Spleen (tissue), 13 donors: ENCODE measurements around the gene CADM2. TPM values are rescaled to one million over a fixed set of nuclear protein-coding genes. Genes with fewer than 3 reads are reported as not detected.
"Not testable (repeated sequence)": the region's sequence is repeated elsewhere in the genome, so short reads cannot be mapped to it uniquely, and the experiment has no call there.

ENCODE experiments used
- DNase-seq: peaks from one replicate; pipeline ENCODE4 v3.0.0-alpha.2; 2020
- H3K27ac ChIP-seq, 8 donors: fragments of 200-600 bp; sonication (generic) in 7 of 8; 1 replicate in 4 of 8; 2 replicates in 4 of 8; pipeline versions ENCODE4 v1.5.0 to v1.8.0; 2016 to 2021; ENCODE audit warnings: inconsistent platforms in 4 of 8, mild to moderate bottlenecking in 4 of 8, moderate library complexity in 1 of 8
- H3K27me3 ChIP-seq, 7 donors: fragments of 200-600 bp; sonication (generic) in 6 of 7; replicated peaks in 1 of 7; 1 replicate in 4 of 7; 2 replicates in 3 of 7; pipeline versions ENCODE4 v1.5.0 to v1.8.0; 2016 to 2021; ENCODE audit warnings: inconsistent platforms in 3 of 7, mild to moderate bottlenecking in 1 of 7
- H3K36me3 ChIP-seq, 6 donors: fragments of 200-600 bp; sonication (generic) in 5 of 6; 1 replicate in 4 of 6; 2 replicates in 2 of 6; pipeline versions ENCODE4 v1.5.0 to v1.8.0; 2016 to 2021; ENCODE audit warnings: inconsistent platforms in 2 of 6
- H3K4me1 ChIP-seq, 6 donors: fragments of 200-600 bp; sonication (generic) in 5 of 6; 1 replicate in 3 of 6; 2 replicates in 3 of 6; pipeline versions ENCODE4 v1.5.0 to v1.8.0; 2016 to 2021; ENCODE audit warnings: inconsistent platforms in 3 of 6
- H3K4me3 ChIP-seq, 8 donors: fragments of 200-600 bp; sonication (generic) in 7 of 8; 1 replicate in 4 of 8; 2 replicates in 4 of 8; pipeline versions ENCODE4 v1.5.0 to v1.8.0; 2016 to 2021; ENCODE audit warnings: inconsistent platforms in 4 of 8, mild to moderate bottlenecking in 4 of 8, moderate library complexity in 2 of 8
- H3K9me3 ChIP-seq, 8 donors: fragments of 200-600 bp; sonication (generic) in 7 of 8; 1 replicate in 4 of 8; 2 replicates in 4 of 8; pipeline versions ENCODE4 v1.5.0 to v1.8.0; 2016 to 2021; ENCODE audit warnings: inconsistent platforms in 4 of 8
- CTCF ChIP-seq, 11 experiments: fragments of 200-600 bp in 7 of 11; fragments of 450-650 bp in 4 of 11; sonication (generic) in 4 of 11; IDR thresholded peaks in 8 of 11; conservative IDR thresholded peaks in 3 of 11; 1 replicate in 7 of 11; 2 replicates in 4 of 11; pipeline versions ENCODE4 v1.4.0 to v1.8.0; 2016 to 2021; ENCODE audit warnings: antibody characterized with exemption in 11 of 11, inconsistent platforms in 4 of 11, mild to moderate bottlenecking in 1 of 11
- POLR2A ChIP-seq, 3 donors: fragments of 450-650 bp; IDR thresholded peaks; one replicate each; pipeline ENCODE4 v1.5.1; 2017; ENCODE audit warnings: antibody characterized with exemption in 3 of 3, mild to moderate bottlenecking in 1 of 3
- POLR2AphosphoS5 ChIP-seq, 3 donors: sonication (generic); formaldehyde crosslinking; IDR thresholded peaks; one replicate each; pipeline ENCODE4 v1.5.1; 2017; ENCODE audit warnings: antibody characterized with exemption in 3 of 3
- WGBS, 5 donors: extraction: QIAGEN DNeasy Blood & Tissue Kit in 3 of 5; methylation state at CpG; one replicate each; pipeline versions ENCODE4 v1.1.5 to v1.1.7; 2013 to 2018; 5-methylcytosine and 5-hydroxymethylcytosine counted together
- intact Hi-C: fragments of 100-400 bp; cut with DNase I; formaldehyde crosslinking; loops from one replicate; pipeline ENCODE4 v1.15.0; 2023; ENCODE audit warnings: low total_unique reads
- long read RNA-seq, 2 donors: transcript quantifications; one replicate each; lab custom pipeline, GENCODE V29; 2026
- polyA plus RNA-seq, 3 donors: library from polyadenylated mRNA; stranded (reverse); fragments of 200-250 nt; gene quantifications; one replicate each; pipeline ENCODE4 v1.2.1, GENCODE V29; 2013
- total RNA-seq, 7 donors: library from RNA; depleted of rRNA in 3 of 7; stranded (reverse); fragments of >200 nt in 3 of 7; fragmentation: NEBNext Ultra II Directional in 4 of 7; extraction: Animal tissue kit (Norgen Biotek cat#: 25700) in 4 of 7; gene quantifications; one replicate each; pipeline versions ENCODE4 v1.1.0 to v1.2.1, GENCODE V29; 2016 to 2021
- donor health status: healthy with polysubstance abuse.
- donor health status: DM: no; HTN: no; CAD: no; lungs with moderate emphysema.
- donor health status: DM: no; HTN: no; CAD: no.
- donor health status: Bipolar disorder and iron deficiency.
- donor health status: healthy.
- donor health status: DM: no; HTN: no; CAD: no.
- donor health status: DM: yes; HTN: yes; CAD: no.

CADM2 gene
- total RNA-seq, result 1 to 10 TPM in 4 of 7 donors, under 1 TPM in 2, not detected in 1; 0.37 to 4.0 (median 2.3) TPM
- 1 to 10 TPM in 1 of 3 donors, under 1 TPM in 2; 0.03 to 1.0 (median 0.13) TPM for polyA plus RNA-seq
- long read RNA-seq, donor 1, result 0 reads
- long read RNA-seq, donor 2, result 0 reads

GRCh38 chr3:84958495-84959469 is at the start of gene CADM2:
CADM2 (plus strand) TSS chr3:84958989.
- Histone ChIP-seq H3K4me1 (peaks cover 7 to 29% (median 14%) of the 10 kb centered on the region in 6 donors), H3K4me3 (peak within 1 kb of the TSS; percentile 41 to 74 (median 52)), H3K36me3 (no peaks in the 10 kb centered on the region), H3K27ac (peak within 1 kb of the TSS in 5 of 8 donors; percentile 7 to 59 (median 46)), H3K27me3 (peaks cover 0 to 66% (median 29%) of the 10 kb centered on the region in 7 donors), H3K9me3 (no peaks in the 10 kb centered on the region)
- intact Hi-C loops, result no loop called here
- peak; percentile 27 to 78 (median 72) for TF ChIP-seq POLR2AphosphoS5 (IDR thresholded peaks at IDR 0.05)
- TF ChIP-seq CTCF (IDR thresholded peaks at IDR 0.05 in 8 of 11, conservative IDR thresholded peaks at IDR 0.05 in 3 of 11), result peak in 3 of 11 experiments; percentile 12 to 30 (median 16)
- no peak for TF ChIP-seq POLR2A (IDR thresholded peaks at IDR 0.05)
- WGBS, 5 donors, result 1 to 3% (median 2%) methylated on average over 44 to 70 of the region's 70 CpGs
- peak; percentile 91 for DNase-seq

DNA sequence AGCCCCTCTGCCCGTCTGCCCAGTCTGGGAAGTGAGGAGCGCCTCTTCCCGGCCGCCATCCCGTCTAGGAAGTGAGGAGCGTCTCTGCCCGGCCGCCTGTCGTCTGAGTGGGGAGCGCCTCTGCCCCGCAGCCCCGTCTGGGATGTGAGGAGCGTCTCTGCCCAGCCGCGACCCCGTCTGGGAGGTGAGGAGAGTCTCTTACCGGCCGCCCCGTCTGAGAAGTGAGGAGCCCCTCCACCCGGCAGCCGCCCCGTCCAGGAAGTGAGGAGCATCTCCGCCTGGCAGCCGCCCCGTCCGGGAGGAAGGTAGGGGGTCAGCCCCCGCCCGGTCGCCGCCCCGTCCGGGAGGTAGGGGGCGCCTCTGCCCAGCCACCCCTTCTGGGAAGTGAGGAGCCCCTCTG is 40.2 kb upstream of the CADM2 start:
- H3K4me3 ChIP-seq, intact Hi-C loops, DNase-seq, H3K36me3 ChIP-seq, H3K4me1 ChIP-seq, H3K27me3 ChIP-seq, H3K27ac ChIP-seq: not testable (repeated sequence)
- WGBS, 5 donors, result 91 to 97% (median 94%) methylated on average over 6 to 33 of the region's 33 CpGs
- peaks cover 0 to 35% (median 10%) of the 10 kb centered on the region in 8 donors for H3K9me3 ChIP-seq

- no peak for DNase-seq
- Histone ChIP-seq H3K36me3 (no peaks in the 10 kb centered on the region), H3K27me3 (no peaks in the 10 kb centered on the region), H3K27ac (no peak overlapping the region), H3K9me3 (peaks cover 0 to 22% (median 2%) of the 10 kb centered on the region in 8 donors), H3K4me3 (no peak overlapping the region), H3K4me1 (no peaks in the 10 kb centered on the region)
- intact Hi-C loops, result no loop called here
- no peak for TF ChIP-seq POLR2AphosphoS5 (IDR thresholded peaks at IDR 0.05)
- TF ChIP-seq CTCF (IDR thresholded peaks at IDR 0.05 in 8 of 11, conservative IDR thresholded peaks at IDR 0.05 in 3 of 11), result no peak
- TF ChIP-seq POLR2A (IDR thresholded peaks at IDR 0.05), result no peak
- 76 to 91% (median 86%) methylated on average over 3 of the region's 3 CpGs for WGBS, 5 donors
These were observed 36.1 kb upstream of the CADM2 start for GRCh38 chr3:84922682-84923081.

- Histone ChIP-seq H3K27ac (no peak overlapping the region), H3K4me3 (no peak overlapping the region), H3K27me3 (no peaks in the 10 kb centered on the region), H3K36me3 (no peaks in the 10 kb centered on the region), H3K9me3 (peaks cover 0 to 7% (median 2%) of the 10 kb centered on the region in 8 donors), H3K4me1 (no peaks in the 10 kb centered on the region)
- 41 to 72% (median 65%) methylated on average over 1 of the region's 1 CpG for WGBS, 5 donors
- DNase-seq, result no peak
- intact Hi-C loops, result no loop called here
- no peak for TF ChIP-seq POLR2A (IDR thresholded peaks at IDR 0.05)
- TF ChIP-seq POLR2AphosphoS5 (IDR thresholded peaks at IDR 0.05), result no peak
- TF ChIP-seq CTCF (IDR thresholded peaks at IDR 0.05 in 8 of 11, conservative IDR thresholded peaks at IDR 0.05 in 3 of 11), result no peak
These were observed 33.2 kb upstream of the CADM2 start for GRCh38 chr3:84925571-84925970.
